ENCODE results near the gene SEC11A.

The SEC11A gene

DNA sequence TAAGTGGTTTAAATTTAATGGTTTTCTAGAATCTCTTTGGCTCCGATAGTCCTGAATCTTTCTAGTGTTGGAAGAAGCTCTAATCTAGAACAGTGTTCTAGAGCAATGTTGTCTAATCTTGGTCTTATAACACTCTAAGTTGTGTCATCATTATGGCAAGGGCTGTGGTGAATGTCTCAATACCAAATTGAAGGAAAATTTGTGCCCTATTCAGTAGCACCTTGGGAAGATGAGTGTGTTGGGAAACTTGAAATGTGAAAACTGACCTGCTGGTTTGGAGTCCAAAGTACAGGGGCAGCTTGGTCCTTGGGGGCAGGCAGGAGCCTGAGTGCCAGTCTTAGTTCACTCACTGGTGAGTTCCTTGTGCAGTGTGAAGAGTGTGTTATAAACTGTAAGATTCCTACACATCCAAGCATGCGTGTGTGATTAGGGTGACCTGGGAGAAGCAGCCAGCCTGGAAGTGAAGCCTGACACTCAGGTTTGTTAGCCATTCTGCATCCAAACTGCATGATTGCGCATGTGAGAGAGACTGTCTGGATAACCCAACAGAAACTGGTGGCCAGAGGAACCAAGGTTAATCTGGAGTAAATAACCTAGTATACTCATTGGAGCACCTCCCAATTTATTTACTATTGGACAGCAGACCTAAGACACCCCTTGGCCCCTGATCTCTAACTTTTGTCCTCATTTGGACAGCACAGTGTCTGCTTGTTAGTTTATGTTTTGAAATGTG is 47.1 kb upstream of the SEC11A start:
- no peak overlapping the region for H2BK120ac ChIP-seq (ENCODE audit: insufficient read depth, low read length, poor library complexity)
- no peaks in the 10 kb centered on the region for H3K9me3 ChIP-seq (ENCODE audit: insufficient read depth, low read depth, low read length)
- no CpG with 5 or more reads among the region's 3 CpGs for whole genome bisulfite sequencing (ENCODE audit: extremely low coverage, insufficient coverage, insufficient read length)
- H2AFZ ChIP-seq (ENCODE audit: insufficient read depth, low read length, poor library complexity): no peak overlapping the region
- H3K18ac ChIP-seq (ENCODE audit: low read length): no peak overlapping the region
- no peak overlapping the region for H2BK12ac ChIP-seq (ENCODE audit: low read length)
- H4K91ac ChIP-seq (ENCODE audit: low read depth, low read length): no peak overlapping the region
- H4K8ac ChIP-seq (ENCODE audit: low read depth, low read length): no peak overlapping the region
- H3K79me2 ChIP-seq (ENCODE audit: control insufficient read depth, insufficient read depth, low read length, poor library complexity): peaks cover 24% of the 10 kb centered on the region
- no peak overlapping the region for H2AK5ac ChIP-seq (ENCODE audit: low read length)
- H3K9ac ChIP-seq (ENCODE audit: low read length): no peak overlapping the region
- H3K4ac ChIP-seq (ENCODE audit: low read depth, low read length): no peak overlapping the region
- H3K4me2 ChIP-seq (ENCODE audit: low read length): no peak overlapping the region
- H4K12ac ChIP-seq (ENCODE audit: low read depth, low read length): no peak overlapping the region
- H3K4me1 ChIP-seq (ENCODE audit: control insufficient read depth in 1 of 2, insufficient read depth in 2 of 2, low read length in 2 of 2): peaks cover 2 to 5% of the 10 kb centered on the region in 2 experiments
- H3K23ac ChIP-seq (ENCODE audit: low read length): peak overlapping the region; percentile 70
- no peak for DNase-seq
- no peak overlapping the region for H2BK5ac ChIP-seq (ENCODE audit: low read depth, low read length, poor library complexity)
- no peak overlapping the region for H3K4me3 ChIP-seq (ENCODE audit: low read depth, low read length)
- H3K27ac ChIP-seq (ENCODE audit: low read depth, low read length): no peak overlapping the region
- no peaks in the 10 kb centered on the region for H3K79me1 ChIP-seq (ENCODE audit: low read length)
- no peak overlapping the region for H3K14ac ChIP-seq (ENCODE audit: low read length)
- H3K27me3 ChIP-seq (ENCODE audit: insufficient read depth, low read length): no peaks in the 10 kb centered on the region
- H3K36me3 ChIP-seq (ENCODE audit: control insufficient read depth in 1 of 2, insufficient read depth in 2 of 2, low read length in 2 of 2): peaks cover 3 to 5% of the 10 kb centered on the region in 2 experiments

DNA sequence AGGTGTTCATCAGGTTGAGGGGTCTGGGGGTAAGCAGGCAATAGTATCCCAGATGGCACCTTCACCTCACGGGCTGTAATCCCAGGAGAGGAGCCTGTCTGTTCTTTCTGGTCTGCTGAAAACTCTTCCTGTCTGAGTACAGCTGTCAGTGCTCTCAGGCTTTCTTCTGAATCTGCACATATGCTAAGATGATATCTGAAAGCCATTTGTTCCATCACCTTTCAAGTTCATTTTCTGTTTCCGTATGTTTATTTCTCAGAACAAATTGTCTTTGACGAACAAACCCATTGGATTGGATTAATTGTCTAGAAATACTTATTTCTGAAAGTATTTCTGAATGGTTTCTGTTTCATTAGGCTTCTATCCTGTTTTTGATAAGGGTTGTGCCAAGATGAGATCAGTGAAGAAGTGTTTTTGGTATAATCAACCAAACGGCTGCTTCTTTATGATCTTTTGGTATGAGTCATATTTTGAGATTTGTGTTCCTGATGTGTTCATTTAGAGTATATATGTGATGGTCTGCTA is 45.7 kb upstream of the SEC11A start:
- H2AFZ ChIP-seq (ENCODE audit: insufficient read depth, low read length, poor library complexity): no peak overlapping the region
- no CpG with 5 or more reads among the region's 4 CpGs for WGBS (ENCODE audit: extremely low coverage, insufficient coverage, insufficient read length)

DNA sequence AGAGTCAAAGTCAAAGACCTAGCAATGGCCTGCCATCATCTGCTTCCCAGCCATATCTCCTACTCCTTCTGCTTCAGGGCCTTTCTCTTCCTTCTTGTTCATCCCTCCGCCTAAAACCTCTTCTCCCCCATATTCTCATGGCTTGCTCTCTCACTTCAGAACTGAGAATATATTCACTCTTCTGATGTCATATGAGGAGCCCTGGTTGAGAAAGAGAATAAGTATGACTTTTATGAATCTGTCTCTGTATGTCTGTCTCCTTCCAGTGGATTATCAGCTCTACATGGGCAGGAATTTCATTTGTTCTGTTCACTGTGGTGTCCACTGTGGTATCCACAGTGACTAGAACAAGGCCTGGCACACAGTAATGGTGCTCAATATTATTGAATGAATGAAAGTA is 44.3 kb upstream of the SEC11A start:
- H3K79me2 ChIP-seq (ENCODE audit: control insufficient read depth, insufficient read depth, low read length, poor library complexity): peaks cover 31% of the 10 kb centered on the region
- H2AFZ ChIP-seq (ENCODE audit: insufficient read depth, low read length, poor library complexity): no peak overlapping the region
- no peak overlapping the region for H2BK120ac ChIP-seq (ENCODE audit: insufficient read depth, low read length, poor library complexity)
- no peaks in the 10 kb centered on the region for H3K36me3 ChIP-seq (ENCODE audit: control insufficient read depth in 1 of 2, insufficient read depth in 2 of 2, low read length in 2 of 2)
- no peak overlapping the region for H2BK5ac ChIP-seq (ENCODE audit: low read depth, low read length, poor library complexity)
- H4K12ac ChIP-seq (ENCODE audit: low read depth, low read length): no peak overlapping the region
- H3K4me2 ChIP-seq (ENCODE audit: low read length): no peak overlapping the region
- DNase-seq: no peak
- no peaks in the 10 kb centered on the region for H3K79me1 ChIP-seq (ENCODE audit: low read length)
- peak overlapping the region; percentile 50 for H3K4ac ChIP-seq (ENCODE audit: low read depth, low read length)
- no peak overlapping the region for H3K9ac ChIP-seq (ENCODE audit: low read length)
- WGBS (ENCODE audit: extremely low coverage, insufficient coverage, insufficient read length): no CpG with 5 or more reads among the region's 1 CpG
- no peak overlapping the region for H4K8ac ChIP-seq (ENCODE audit: low read depth, low read length)
- peaks cover 2 to 7% of the 10 kb centered on the region in 2 experiments for H3K4me1 ChIP-seq (ENCODE audit: control insufficient read depth in 1 of 2, insufficient read depth in 2 of 2, low read length in 2 of 2)
- H3K4me3 ChIP-seq (ENCODE audit: low read depth, low read length): no peak overlapping the region
- H3K27ac ChIP-seq (ENCODE audit: low read depth, low read length): no peak overlapping the region
- no peak overlapping the region for H2AK5ac ChIP-seq (ENCODE audit: low read length)
- no peak overlapping the region for H3K14ac ChIP-seq (ENCODE audit: low read length)
- no peaks in the 10 kb centered on the region for H3K27me3 ChIP-seq (ENCODE audit: insufficient read depth, low read length)
- no peak overlapping the region for H4K91ac ChIP-seq (ENCODE audit: low read depth, low read length)
- H2BK12ac ChIP-seq (ENCODE audit: low read length): no peak overlapping the region
- H3K9me3 ChIP-seq (ENCODE audit: insufficient read depth, low read depth, low read length): no peaks in the 10 kb centered on the region
- no peak overlapping the region for H3K18ac ChIP-seq (ENCODE audit: low read length)
- H3K23ac ChIP-seq (ENCODE audit: low read length): no peak overlapping the region

More for the DNA sequence above, 45.7 kb upstream of the SEC11A start:
- Histone ChIP-seq H3K14ac (ENCODE audit: low read length) (no peak overlapping the region), H3K4me3 (ENCODE audit: low read depth, low read length) (no peak overlapping the region), H3K27ac (ENCODE audit: low read depth, low read length) (no peak overlapping the region), H3K79me1 (ENCODE audit: low read length) (no peaks in the 10 kb centered on the region), H2AK5ac (ENCODE audit: low read length) (no peak overlapping the region), H2BK120ac (ENCODE audit: insufficient read depth, low read length, poor library complexity) (no peak overlapping the region), H2BK12ac (ENCODE audit: low read length) (no peak overlapping the region), H4K91ac (ENCODE audit: low read depth, low read length) (no peak overlapping the region), H4K12ac (ENCODE audit: low read depth, low read length) (no peak overlapping the region), H3K4ac (ENCODE audit: low read depth, low read length) (peak overlapping the region; percentile 22), H3K9ac (ENCODE audit: low read length) (no peak overlapping the region), H3K79me2 (ENCODE audit: control insufficient read depth, insufficient read depth, low read length, poor library complexity) (peaks cover 26% of the 10 kb centered on the region), H2BK5ac (ENCODE audit: low read depth, low read length, poor library complexity) (no peak overlapping the region), H3K4me1 (ENCODE audit: control insufficient read depth in 1 of 2, insufficient read depth in 2 of 2, low read length in 2 of 2) (peaks cover 2 to 5% of the 10 kb centered on the region in 2 experiments), H3K27me3 (ENCODE audit: insufficient read depth, low read length) (no peaks in the 10 kb centered on the region), H3K36me3 (ENCODE audit: control insufficient read depth in 1 of 2, insufficient read depth in 2 of 2, low read length in 2 of 2) (peaks cover 2% of the 10 kb centered on the region in 2 experiments), H3K23ac (ENCODE audit: low read length) (no peak overlapping the region), H4K8ac (ENCODE audit: low read depth, low read length) (no peak overlapping the region), H3K4me2 (ENCODE audit: low read length) (no peak overlapping the region), H3K18ac (ENCODE audit: low read length) (no peak overlapping the region), H3K9me3 (ENCODE audit: insufficient read depth, low read depth, low read length) (no peaks in the 10 kb centered on the region)
- no peak for DNase-seq

DNA sequence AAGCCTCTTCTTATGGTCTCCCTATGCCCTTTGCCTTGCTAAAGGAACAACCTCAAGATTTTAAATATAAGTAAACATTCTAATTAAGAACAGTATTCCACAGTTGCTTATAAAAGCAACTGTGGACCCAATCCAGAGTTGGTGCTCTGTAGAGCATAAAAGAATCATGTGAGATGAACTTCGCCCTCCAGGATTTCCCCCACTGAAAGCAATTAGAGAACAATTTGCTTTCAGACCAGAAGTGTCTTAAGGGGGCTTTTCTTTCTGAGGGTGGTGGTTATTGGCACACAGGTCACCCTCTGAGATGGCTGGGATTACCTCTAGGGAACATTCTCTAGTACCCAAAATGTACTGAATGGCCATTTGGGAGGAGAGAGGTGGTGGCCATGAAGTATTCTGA is 43.1 kb upstream of the SEC11A start:
- Histone ChIP-seq H3K79me1 (ENCODE audit: low read length) (no peaks in the 10 kb centered on the region), H4K8ac (ENCODE audit: low read depth, low read length) (no peak overlapping the region), H3K79me2 (ENCODE audit: control insufficient read depth, insufficient read depth, low read length, poor library complexity) (peaks cover 38% of the 10 kb centered on the region), H2AK5ac (ENCODE audit: low read length) (no peak overlapping the region), H2BK5ac (ENCODE audit: low read depth, low read length, poor library complexity) (no peak overlapping the region), H3K36me3 (ENCODE audit: control insufficient read depth in 1 of 2, insufficient read depth in 2 of 2, low read length in 2 of 2) (peaks cover 0 to under 1% of the 10 kb centered on the region in 2 experiments), H3K27me3 (ENCODE audit: insufficient read depth, low read length) (no peaks in the 10 kb centered on the region), H4K91ac (ENCODE audit: low read depth, low read length) (no peak overlapping the region), H2AFZ (ENCODE audit: insufficient read depth, low read length, poor library complexity) (no peak overlapping the region), H3K4me3 (ENCODE audit: low read depth, low read length) (no peak overlapping the region), H3K4ac (ENCODE audit: low read depth, low read length) (peak overlapping the region; percentile 13), H3K9me3 (ENCODE audit: insufficient read depth, low read depth, low read length) (no peaks in the 10 kb centered on the region), H4K12ac (ENCODE audit: low read depth, low read length) (no peak overlapping the region), H3K9ac (ENCODE audit: low read length) (no peak overlapping the region), H2BK120ac (ENCODE audit: insufficient read depth, low read length, poor library complexity) (no peak overlapping the region), H3K4me2 (ENCODE audit: low read length) (no peak overlapping the region), H3K18ac (ENCODE audit: low read length) (no peak overlapping the region), H2BK12ac (ENCODE audit: low read length) (no peak overlapping the region), H3K23ac (ENCODE audit: low read length) (no peak overlapping the region), H3K4me1 (ENCODE audit: control insufficient read depth in 1 of 2, insufficient read depth in 2 of 2, low read length in 2 of 2) (peaks cover 2 to 7% of the 10 kb centered on the region in 2 experiments), H3K14ac (ENCODE audit: low read length) (no peak overlapping the region), H3K27ac (ENCODE audit: low read depth, low read length) (no peak overlapping the region)
- WGBS (ENCODE audit: extremely low coverage, insufficient coverage, insufficient read length): no CpG with 5 or more reads among the region's 1 CpG
- no peak for DNase-seq
